WTC11 (cell line): Measurements from ENCODE around the gene LRRC1. TPM values are rescaled to one million over a fixed set of nuclear protein-coding genes. Genes with fewer than 3 reads are reported as not detected.

Source experiments
- ATAC-seq: fragments of 200-7000 bp; cut with Tn5 transposase; 2 replicates; pipeline ENCODE4 v1.10.0; 2021; ENCODE audit warnings: mild to moderate bottlenecking, moderate library complexity
- CTCF ChIA-PET: fragments of 300-600 bp; sonication (Branson Sonifier 250); formaldehyde crosslinking; loops from one replicate; lab custom pipeline; 2021; ENCODE audit warnings: antibody characterized with exemption; lab: Charles Lee
- POLR2A ChIA-PET: fragments of 350-600 bp; sonication (Branson Sonifier 250); formaldehyde crosslinking; loops from one replicate; lab custom pipeline; 2021; ENCODE audit warnings: antibody characterized with exemption; lab: Charles Lee
- DNase-seq: peaks from one replicate; pipeline ENCODE4 v3.0.0; 2021; ENCODE audit warnings: low spot score
- H3K27ac Mint-ChIP-seq: 2 replicates; pipeline ENCODE4 v1.8.0; 2021; ENCODE audit warnings: mixed read lengths
- H3K27me3 Mint-ChIP-seq: 2 replicates; pipeline ENCODE4 v1.8.0; 2021; ENCODE audit warnings: low read depth, mild to moderate bottlenecking, moderate library complexity, mixed read lengths
- H3K36me3 Mint-ChIP-seq: 2 replicates; pipeline ENCODE4 v1.8.0; 2021; ENCODE audit warnings: mixed read lengths
- H3K4me1 Mint-ChIP-seq: 2 replicates; pipeline ENCODE4 v1.8.0; 2022; ENCODE audit warnings: mixed read lengths
- H3K4me3 Mint-ChIP-seq: 2 replicates; pipeline ENCODE4 v1.8.0; 2021; ENCODE audit warnings: mild to moderate bottlenecking, moderate library complexity, mixed read lengths
- H3K9me3 Mint-ChIP-seq: 2 replicates; pipeline ENCODE4 v1.8.0; 2021; ENCODE audit warnings: mixed read lengths
- AFF4 ChIP-seq: sonication (generic); formaldehyde crosslinking; IDR thresholded peaks from 2 replicates; pipeline ENCODE4 v1.8.1; 2023; ENCODE audit warnings: mild to moderate bottlenecking, missing genetic modification reagents, borderline replicate concordance
- AR ChIP-seq: fragments of 250-450 bp; sonication (Bioruptor Pico); IDR thresholded peaks from 2 replicates; pipeline ENCODE4 v1.9.0; 2021; ENCODE audit warnings: mild to moderate bottlenecking
- ARID4B ChIP-seq: sonication (generic); formaldehyde crosslinking; IDR thresholded peaks from 2 replicates; pipeline ENCODE4 v1.8.0; 2023; ENCODE audit warnings: missing genetic modification reagents, mild to moderate bottlenecking, borderline replicate concordance
- CREM ChIP-seq: sonication (generic); formaldehyde crosslinking; IDR thresholded peaks from 2 replicates; pipeline ENCODE4 v1.8.1; 2022; ENCODE audit warnings: mild to moderate bottlenecking, missing genetic modification reagents, moderate library complexity
- CTCF ChIP-seq: fragments of 200-600 bp; IDR thresholded peaks from 2 replicates; pipeline ENCODE4 v1.8.0; 2022; ENCODE audit warnings: antibody characterized with exemption
- E2F4 ChIP-seq: sonication (generic); formaldehyde crosslinking; IDR thresholded peaks from 2 replicates; pipeline ENCODE4 v1.8.1; 2022; ENCODE audit warnings: low read depth, mild to moderate bottlenecking, moderate library complexity, missing genetic modification reagents, borderline replicate concordance
- FOXJ3 ChIP-seq: sonication (generic); formaldehyde crosslinking; IDR thresholded peaks from 2 replicates; pipeline ENCODE4 v1.9.0; 2021; ENCODE audit warnings: missing genetic modification reagents, mild to moderate bottlenecking, borderline replicate concordance
- GRHL2 ChIP-seq: fragments of 250-450 bp; sonication (Bioruptor Pico); IDR thresholded peaks from 2 replicates; pipeline ENCODE4 v1.8.0; 2022; ENCODE audit warnings: mild to moderate bottlenecking, moderate library complexity; ENCODE audit not compliant: insufficient replicate concordance, severe bottlenecking
- JAZF1 ChIP-seq: fragments of 250-450 bp; sonication (Bioruptor Pico); IDR thresholded peaks from 2 replicates; pipeline ENCODE4 v1.9.0; 2021; ENCODE audit warnings: moderate library complexity, mild to moderate bottlenecking, inconsistent platforms
- NR3C1 ChIP-seq: sonication (generic); formaldehyde crosslinking; conservative IDR thresholded peaks from 2 replicates; pipeline ENCODE4 v1.8.1; 2023; ENCODE audit warnings: low read depth, mild to moderate bottlenecking, missing genetic modification reagents
- SP1 ChIP-seq: sonication (generic); formaldehyde crosslinking; conservative IDR thresholded peaks from 2 replicates; pipeline ENCODE4 v1.8.1; 2022; ENCODE audit warnings: missing genetic modification reagents
- USF1 ChIP-seq: sonication (generic); formaldehyde crosslinking; IDR thresholded peaks from 2 replicates; pipeline ENCODE4 v1.8.0; 2022; ENCODE audit warnings: mild to moderate bottlenecking, missing genetic modification reagents
- ZNF219 ChIP-seq: sonication (generic); formaldehyde crosslinking; IDR thresholded peaks from 2 replicates; pipeline ENCODE4 v1.8.0; 2023; ENCODE audit warnings: missing genetic modification reagents, mild to moderate bottlenecking, borderline replicate concordance
- ZNF317 ChIP-seq: sonication (generic); formaldehyde crosslinking; IDR thresholded peaks from 2 replicates; pipeline ENCODE4 v1.8.1; 2023; ENCODE audit warnings: low read depth, mild to moderate bottlenecking, moderate library complexity, missing genetic modification reagents, borderline replicate concordance
- total RNA-seq: library from RNA; stranded (reverse); gene quantifications from 3 replicates; pipeline ENCODE4 v1.2.3, GENCODE V29; 2021

The LRRC1 gene
- total RNA-seq, 1 experiment from 2014 or later = 12.7 TPM

- no peak for TF ChIP-seq CTCF
- no peak for TF ChIP-seq AFF4 (CRISPR knock-in tag)
- no peak for TF ChIP-seq JAZF1
- no peak for TF ChIP-seq FOXJ3 (CRISPR knock-in tag)
These were observed 134.4 kb downstream of the LRRC1 start (continued) for GRCh38 chr6:53929041-53929820.

- POLR2A ChIA-PET = no interaction called here
- no peak for TF ChIP-seq ZNF219 (CRISPR knock-in tag)
- TF ChIP-seq E2F4 (CRISPR knock-in tag) = no peak
- Mint-ChIP-seq H3K27ac (no peak overlapping the region), H3K27me3 (no peaks in the 10 kb centered on the region), H3K4me1 (peaks cover 5% of the 10 kb centered on the region), H3K4me3 (no peak overlapping the region), H3K9me3 (peaks cover 20% of the 10 kb centered on the region), H3K36me3 (peaks cover 23% of the 10 kb centered on the region)
- CTCF ChIA-PET = interaction anchor here (1.5 kb wide), 1 partner anchor 211 kb away, joined by 6 read pairs; no protein-coding TSS in a partner anchor
- ATAC-seq (no peak), DNase-seq (no peak)
These were observed 135.0 kb downstream of the LRRC1 start for GRCh38 chr6:53929821-53930120.

- no peak overlapping the region for H3K27ac Mint-ChIP-seq
- ATAC-seq = no peak
- no peak for DNase-seq
- peaks cover 23% of the 10 kb centered on the region for H3K36me3 Mint-ChIP-seq
- H3K27me3 Mint-ChIP-seq = no peaks in the 10 kb centered on the region
- no peak for TF ChIP-seq SP1 (CRISPR knock-in tag)
- TF ChIP-seq AR (CRISPR knock-in tag) = no peak
- no peak for TF ChIP-seq NR3C1 (CRISPR knock-in tag)
- TF ChIP-seq USF1 = no peak
- TF ChIP-seq ARID4B (CRISPR knock-in tag) = no peak
- TF ChIP-seq CREM (CRISPR knock-in tag) = no peak
- TF ChIP-seq ZNF317 (CRISPR knock-in tag) = no peak
- TF ChIP-seq GRHL2 (CRISPR knock-in tag) = no peak
- TF ChIP-seq, all 79 proteins: peak for 0
- Mint-ChIP-seq H3K4me1 (peaks cover 4% of the 10 kb centered on the region), H3K9me3 (peaks cover 20% of the 10 kb centered on the region), H3K4me3 (no peak overlapping the region)
- ChIA-PET CTCF (interaction anchor here (1.5 kb wide), 1 partner anchor 212 kb away, joined by 6 read pairs; no protein-coding TSS in a partner anchor), POLR2A (no interaction called here)
These were observed 135.5 kb downstream of the LRRC1 start for GRCh38 chr6:53930330-53930729.
